Dedifferentiated amniotic fluid mesenchymal stem cell (primary cell): ENCODE measurements around the gene LMNB1.
"Not testable (repeated sequence)": the region's sequence is repeated elsewhere in the genome, so short reads cannot be mapped to it uniquely, and the experiment has no call there.

Source experiments
- DNase-seq: peaks from one replicate; pipeline ENCODE4 v3.0.0-alpha.2; 2016; ENCODE audit errors: extremely low spot score

Gene LMNB1

DNA sequence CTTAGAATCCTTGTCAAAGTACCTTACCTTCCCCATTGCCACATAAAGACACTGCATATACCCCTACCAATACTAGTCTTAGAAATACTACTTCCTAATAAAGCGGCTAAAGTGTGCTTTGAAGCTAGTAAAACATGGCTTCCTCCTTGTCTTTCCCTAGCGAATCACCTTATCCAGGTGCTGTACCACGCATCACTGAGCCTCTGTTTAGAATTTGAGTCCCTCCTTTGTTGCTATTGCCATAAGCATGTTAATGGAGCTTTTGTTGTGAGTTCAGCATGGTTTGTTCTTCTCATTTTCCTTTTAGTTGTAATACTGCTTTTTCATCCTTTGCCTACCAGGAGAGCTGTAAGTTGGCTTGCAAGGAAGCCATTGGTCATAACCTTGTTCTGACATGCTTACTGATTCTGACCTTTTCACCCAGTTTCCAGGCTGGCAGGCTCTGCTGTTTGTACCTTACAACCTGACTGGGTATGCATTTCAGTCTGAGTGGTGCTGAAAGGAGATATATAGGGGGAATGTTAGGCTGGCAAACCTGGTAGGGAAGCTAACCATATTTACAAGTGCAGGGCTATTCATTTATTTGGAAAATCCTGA lies 49.8 kb downstream of the LMNB1 start:
- DNase-seq, result no peak

DNA sequence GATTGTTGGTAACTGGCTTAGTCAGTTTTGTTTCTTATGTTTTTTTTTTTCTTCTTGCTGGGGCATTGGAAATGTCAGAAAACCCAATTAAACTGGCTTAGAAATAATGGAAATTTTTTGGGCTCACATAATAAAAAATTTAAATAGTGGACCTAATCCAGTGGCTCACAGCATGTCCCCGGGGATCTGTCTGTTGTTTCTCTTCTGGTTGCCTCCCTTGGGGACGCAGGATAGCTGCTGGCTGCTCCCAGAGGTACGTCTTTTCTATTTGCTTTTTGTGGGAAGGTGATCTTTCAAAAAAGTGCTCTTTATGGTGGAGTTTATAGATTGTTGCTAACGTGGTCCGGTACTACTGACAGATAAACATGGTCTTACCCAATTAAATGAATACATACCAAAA lies 52.2 kb downstream of the LMNB1 start:
- DNase-seq, result no peak

DNA sequence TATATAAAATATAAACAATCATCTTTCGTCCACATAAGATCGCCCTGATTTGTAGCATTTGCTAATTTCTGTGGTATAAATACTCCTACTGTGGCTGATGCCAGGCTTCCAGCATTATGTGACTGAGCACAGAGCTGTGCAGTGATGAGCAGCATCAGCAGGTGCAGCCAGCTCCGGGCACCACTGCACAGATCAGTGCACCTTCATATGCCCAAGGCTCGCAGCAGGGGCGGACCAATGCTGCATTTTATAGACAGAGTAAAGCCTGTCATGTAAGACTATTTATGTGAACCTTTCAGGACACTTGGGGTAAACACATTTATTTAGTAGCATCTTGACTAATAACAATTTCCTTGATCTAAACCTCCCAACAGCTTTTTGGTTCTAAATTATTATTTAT lies 53.1 kb downstream of the LMNB1 start:
- no peak for DNase-seq

- no peak for DNase-seq
These were observed 54.2 kb downstream of the LMNB1 start for GRCh38 chr5:126831156-126831555.

DNA sequence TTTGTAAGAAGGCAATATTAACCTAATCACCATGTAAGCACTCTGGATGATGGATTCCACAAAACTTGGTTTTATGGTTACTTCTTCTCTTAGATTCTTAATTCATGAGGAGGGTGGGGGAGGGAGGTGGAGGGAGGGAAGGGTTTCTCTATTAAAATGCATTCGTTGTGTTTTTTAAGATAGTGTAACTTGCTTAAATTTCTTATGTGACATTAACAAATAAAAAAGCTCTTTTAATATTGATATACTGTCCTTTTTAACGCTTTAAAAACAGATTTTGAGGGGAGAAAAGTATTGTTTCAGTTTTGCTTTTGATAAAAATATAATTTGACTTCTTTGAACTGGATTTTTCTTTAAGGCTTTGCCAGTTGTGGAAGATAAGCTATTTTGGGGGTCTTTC lies 59.8 kb downstream of the LMNB1 start:
- no peak for DNase-seq

DNA sequence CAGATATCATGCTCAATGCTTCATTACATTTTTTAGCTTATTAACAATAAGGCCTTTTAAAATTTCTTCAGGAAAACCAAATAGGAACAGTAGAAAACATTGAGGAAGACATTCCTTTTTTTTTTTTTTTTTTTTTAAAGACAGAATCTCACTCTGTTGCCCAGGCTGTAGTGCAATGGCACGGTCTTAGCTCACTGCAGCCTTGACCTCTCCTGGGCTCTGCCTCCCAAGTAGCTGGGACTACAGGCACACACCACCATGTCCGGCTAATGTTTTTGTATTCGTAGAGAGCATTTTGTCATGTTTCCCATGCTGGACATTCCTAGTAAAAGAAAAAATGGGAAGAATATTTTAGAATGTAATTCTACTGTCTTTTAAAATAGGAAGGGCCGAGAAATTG lies 60.3 kb downstream of the LMNB1 start:
- DNase-seq, result no peak

DNA sequence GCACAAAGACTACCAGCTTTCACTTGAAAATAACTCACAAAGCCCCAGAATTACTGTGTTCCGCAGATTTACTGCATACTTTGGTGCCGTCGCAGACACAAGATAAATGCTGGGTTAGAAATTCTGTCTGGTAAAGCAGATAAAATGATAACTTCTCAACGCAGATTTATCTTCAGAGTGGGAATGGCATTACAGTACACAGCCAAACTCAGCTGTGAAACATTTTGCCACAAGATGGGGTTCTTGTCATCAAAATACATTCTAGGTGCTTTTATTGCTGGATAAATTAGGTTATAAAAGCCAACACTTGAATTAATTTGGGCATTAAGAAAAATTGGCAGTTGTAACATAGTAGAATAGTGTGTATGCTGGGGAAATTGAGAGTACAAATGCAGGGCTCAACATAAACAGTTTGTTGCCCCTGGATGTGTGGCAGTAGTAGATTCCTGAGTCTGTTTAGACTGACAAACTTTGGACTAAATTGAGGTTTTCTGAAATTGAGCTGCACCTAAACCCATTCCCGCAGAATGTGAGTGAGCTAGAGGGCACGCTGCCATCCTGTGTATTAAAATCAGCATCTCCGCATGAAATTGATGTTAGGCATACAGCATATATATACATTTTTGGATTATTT lies 61.1 kb downstream of the LMNB1 start:
- peak; percentile 16 for DNase-seq

GRCh38 chr5:126839407-126839806 lies 62.5 kb downstream of the LMNB1 start:
- DNase-seq, result not testable (repeated sequence)

GRCh38 chr5:126843375-126843774 lies 66.4 kb downstream of the LMNB1 start:
- DNase-seq, result not testable (repeated sequence)

DNA sequence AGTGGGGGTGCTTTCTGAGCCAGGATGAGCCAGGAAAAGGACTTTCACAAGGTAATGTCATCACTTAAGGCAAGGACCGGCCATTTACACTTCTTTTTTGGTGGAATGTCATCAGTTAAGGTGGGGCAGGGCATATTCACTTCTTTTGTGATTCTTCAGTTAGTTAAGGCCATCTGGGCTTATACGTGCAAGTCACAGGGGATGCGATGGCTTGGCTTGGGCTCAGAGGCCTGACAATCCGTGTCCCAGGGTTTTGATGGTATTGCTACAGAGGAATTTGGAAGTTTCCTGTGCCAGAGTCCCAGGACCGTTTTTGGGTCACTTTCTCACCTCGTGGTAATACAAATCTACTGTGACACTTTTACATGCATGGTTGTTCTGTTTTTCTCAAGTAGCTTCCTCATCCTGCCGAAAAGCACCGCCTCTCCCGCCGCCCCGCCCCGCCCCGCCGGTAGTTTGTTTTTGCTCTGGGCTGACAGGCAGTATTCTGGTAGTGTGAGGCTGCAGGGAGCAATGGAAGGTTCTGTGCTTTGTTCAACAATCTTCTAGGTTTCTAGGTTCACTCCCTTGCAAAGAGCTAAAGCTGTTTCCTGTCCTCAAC lies 68.6 kb downstream of the LMNB1 start:
- DNase-seq, result not testable (repeated sequence)

GRCh38 chr5:126846344-126846743 lies 69.4 kb downstream of the LMNB1 start:
- no peak for DNase-seq

DNA sequence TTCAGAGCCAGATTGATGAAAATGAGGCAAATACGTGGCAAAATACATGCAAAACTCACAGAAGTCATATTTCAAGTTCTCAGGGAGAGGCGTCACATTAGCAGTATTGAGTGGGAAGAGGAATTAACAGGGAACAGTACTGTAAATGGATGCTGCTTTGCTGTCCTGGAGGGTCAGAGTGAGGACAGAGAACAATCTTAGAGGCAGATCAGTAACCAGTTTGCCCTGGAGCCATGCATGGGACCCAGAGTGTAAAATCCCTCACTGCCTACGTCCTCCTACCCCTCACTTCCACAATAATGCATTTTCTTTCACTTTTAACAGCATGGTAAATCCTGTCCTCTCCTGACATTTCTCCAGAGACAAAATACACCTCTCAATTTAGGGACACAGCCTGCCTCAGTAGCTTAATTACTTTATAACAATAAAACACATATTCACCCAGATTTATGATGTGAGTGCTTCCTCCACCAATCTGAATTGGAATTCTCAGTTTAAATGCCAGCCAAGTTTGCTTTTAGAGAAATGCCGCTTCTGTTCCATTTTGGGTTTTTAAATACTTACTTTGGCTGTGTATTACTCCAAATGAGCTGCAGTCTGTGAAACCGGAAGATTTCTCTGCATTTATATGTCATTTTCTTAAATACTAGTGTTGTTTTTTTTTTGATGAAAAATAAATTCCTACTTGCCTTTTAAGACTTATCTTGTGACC lies 70.0 kb downstream of the LMNB1 start:
- DNase-seq, result no peak

GRCh38 chr5:126847456-126847820 lies 70.5 kb downstream of the LMNB1 start:
- DNase-seq, result no peak

- no peak for DNase-seq
These were observed 70.9 kb downstream of the LMNB1 start for GRCh38 chr5:126847826-126848251.

- DNase-seq, result no peak
These were observed 71.3 kb downstream of the LMNB1 start for GRCh38 chr5:126848253-126848652.

DNA sequence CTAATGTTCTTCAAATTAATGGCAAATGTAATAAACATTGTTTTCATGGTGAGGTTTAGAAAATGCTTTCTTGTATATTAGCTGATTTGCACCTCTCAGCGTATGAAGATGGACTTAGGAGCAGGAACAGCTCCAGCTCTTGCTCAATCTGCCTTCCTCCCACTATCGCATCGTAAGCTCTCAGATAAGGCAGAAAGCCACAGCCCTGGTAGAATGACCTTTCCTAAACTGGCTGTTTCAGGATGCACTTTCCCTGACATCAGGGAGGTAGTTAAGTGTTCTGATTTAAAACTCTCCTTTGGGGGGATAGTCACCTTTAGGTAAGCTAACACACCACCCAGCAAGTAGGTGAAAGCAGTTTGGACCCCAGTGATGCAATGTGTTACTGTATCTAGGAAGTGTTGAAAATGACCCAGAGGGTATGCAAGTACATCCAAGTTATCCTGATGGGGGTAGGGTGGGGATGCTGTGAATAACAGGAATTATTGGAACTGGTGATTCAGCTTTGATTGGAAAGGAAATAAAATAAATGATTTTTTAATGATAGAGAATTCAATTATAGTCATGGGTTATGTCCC lies 72.3 kb downstream of the LMNB1 start:
- no peak for DNase-seq

GRCh38 chr5:126851501-126852011 lies 74.6 kb downstream of the LMNB1 start:
- DNase-seq, result no peak

GRCh38 chr5:126852091-126852571 lies 75.2 kb downstream of the LMNB1 start:
- DNase-seq, result no peak

DNA sequence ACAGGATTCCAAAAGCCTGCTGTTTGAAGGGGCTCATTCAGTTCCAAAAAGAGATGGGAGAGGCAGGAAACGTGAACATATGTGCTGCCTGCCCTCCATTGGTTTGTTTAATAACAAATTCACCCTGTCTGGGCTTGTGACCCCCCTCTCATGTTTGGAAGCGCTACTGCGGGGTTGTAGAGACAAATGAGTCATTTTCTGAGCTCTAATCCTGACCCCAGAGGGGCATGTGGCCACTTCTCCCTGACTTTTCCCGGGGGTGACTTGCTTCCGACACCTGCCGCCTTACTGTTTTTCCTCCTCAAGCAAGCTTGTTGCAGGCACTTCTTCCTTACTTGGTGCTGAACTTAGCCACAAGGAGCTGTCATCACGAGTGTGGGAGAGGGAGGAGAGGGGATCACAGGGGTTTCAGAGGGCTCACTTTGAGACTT lies 75.9 kb downstream of the LMNB1 start:
- no peak for DNase-seq

DNA sequence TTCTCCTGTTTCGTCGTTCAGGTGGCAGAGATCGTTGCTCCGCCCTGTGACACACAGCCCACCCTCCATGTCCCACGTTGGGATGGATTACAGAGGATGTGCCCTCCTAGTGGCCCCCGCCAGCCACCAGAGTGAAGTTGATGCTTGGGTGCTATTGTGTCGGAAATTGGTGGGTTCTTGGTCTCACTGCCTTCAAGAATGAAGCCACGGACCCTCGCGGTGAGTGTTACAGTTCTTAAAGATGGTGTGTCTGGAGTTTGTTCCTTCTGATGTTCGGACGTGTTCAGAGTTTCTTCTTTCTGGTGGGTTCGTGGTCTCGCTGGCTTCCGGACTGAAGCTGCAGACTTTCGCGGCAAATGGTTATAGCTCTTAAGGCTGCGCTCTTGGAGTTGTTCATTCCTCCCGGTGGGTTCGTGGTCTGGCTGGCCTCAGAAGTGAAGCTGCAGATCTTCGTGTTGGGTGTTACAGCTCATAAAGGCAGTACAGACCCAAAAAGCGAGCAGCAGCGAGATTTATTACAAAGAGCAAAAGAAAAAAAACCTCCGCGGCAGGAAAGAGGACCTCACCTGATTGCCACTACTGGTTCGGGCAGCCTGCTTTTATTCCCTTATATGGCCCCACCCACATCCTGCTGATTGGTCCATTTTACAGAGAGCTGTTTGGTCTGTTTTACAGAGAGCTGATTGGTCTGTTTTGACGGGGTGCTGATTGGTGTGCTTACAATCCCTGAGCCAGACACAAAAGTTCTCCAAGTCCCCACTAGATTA lies 76.8 kb downstream of the LMNB1 start:
- not testable (repeated sequence) for DNase-seq

DNA sequence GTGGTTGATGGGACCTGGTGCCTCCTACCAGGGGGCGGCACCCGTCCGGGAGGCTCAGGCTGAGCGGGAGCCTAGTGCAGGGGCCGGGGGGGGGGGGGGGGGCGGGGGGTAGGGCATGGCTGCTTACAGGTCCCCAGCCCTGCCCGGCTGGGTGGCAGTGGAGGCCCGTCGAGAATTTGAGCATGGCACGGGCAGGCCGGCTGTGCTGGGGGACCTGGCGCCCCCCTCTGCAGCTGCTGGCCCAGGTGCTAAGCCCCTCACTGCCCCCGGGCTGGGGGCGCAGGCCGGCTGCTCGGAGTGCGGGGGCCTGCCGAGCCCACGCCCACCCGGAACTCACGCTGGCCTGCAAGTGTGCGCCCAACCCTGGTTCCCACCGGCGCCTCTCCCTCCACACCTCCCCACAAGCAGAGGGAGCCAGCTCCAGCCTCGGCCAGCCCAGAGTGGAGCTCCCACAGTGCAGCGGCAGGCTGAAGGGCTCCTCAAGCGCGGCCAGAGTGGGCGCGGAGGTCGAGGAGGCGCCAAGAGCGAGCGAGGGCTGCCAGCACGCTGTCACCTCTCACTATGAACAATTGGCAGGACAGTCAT lies 77.7 kb downstream of the LMNB1 start:
- DNase-seq, result no peak
